Activated CD4-positive, alpha-beta T cell treated with anti-CD3 and anti-CD28 coated beads, Interleukin-2, amount 50 U/mL, for 1 hour (primary cell): ENCODE measurements around the gene TMUB2.

Experiments used
- DNase-seq: peaks from one replicate; pipeline ENCODE4 v3.0.0-alpha.2; 2020

Gene TMUB2

DNA sequence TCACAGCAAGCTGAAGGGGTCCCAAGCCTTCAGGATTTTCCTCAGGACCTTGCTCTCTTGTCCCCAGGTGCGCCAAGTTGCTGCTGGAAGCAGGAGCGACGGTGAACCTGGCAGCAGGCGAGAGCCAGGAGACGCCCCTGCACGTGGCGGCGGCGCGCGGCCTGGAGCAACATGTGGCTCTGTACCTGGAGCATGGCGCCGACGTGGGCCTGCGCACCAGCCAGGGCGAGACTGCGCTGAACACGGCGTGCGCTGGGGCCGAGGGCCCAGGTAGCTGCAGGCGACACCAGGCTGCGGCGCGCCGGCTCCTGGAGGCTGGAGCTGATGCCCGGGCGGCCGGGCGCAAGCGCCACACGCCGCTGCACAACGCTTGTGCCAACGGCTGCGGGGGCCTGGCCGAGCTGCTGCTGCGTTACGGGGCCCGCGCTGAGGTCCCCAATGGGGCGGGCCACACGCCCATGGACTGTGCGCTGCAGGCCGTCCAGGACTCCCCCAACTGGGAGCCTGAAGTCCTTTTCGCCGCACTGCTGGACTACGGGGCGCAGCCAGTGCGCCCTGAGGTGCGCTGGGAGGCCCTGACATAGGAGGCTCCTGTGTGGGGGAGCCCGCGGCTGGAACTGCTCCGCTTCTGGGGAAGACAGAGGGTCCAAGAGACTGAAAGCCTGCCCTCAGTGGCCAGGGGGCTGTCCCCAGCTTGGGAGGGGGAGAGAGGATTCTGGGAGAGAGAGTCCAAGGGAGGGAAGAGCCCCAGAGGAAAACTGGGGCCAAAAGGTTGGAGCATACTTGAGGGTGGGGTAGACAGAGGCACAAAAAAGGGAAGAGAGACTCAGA lies 9.9 kb upstream of the TMUB2 start:
- no peak for DNase-seq

DNA sequence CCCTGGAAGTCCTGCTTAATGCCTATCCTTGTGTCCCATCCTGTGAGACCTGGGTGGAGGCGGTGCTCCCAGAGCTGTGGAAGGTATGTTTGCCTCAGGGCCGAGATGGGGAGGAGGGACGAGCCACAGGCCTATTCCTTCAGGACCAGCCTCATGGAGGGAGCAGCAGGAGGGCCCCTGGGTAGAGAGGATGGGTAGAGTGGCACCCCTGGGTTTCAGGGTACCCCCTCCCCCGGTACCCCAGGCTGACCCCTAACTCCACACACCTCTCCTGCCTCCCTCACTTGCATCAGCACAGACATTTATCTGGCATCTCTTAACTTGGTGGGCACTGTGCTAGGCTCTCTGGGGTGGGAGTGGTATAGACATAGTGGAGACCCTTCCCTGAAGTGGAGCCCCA lies 9.1 kb upstream of the TMUB2 start:
- no peak for DNase-seq

DNA sequence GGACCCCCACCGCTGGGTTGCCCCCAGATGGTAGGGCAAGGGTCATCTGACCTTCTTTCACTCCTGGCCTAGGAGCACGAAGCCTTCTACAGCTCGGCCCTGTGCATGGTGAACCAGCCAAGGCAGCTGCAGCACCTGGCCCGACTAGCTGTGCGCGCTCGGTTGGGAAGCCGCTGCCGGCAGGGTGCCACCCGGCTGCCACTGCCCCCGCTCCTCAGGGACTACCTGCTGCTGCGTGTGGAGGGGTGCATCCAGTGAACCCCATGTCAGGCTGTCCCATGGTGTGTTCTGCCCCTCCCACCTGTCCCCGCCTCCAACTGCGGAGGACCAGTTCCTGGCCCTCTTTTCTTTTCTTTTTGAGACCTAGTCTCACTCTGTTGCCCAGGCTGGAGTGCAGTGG lies 8.6 kb upstream of the TMUB2 start:
- no peak for DNase-seq

DNA sequence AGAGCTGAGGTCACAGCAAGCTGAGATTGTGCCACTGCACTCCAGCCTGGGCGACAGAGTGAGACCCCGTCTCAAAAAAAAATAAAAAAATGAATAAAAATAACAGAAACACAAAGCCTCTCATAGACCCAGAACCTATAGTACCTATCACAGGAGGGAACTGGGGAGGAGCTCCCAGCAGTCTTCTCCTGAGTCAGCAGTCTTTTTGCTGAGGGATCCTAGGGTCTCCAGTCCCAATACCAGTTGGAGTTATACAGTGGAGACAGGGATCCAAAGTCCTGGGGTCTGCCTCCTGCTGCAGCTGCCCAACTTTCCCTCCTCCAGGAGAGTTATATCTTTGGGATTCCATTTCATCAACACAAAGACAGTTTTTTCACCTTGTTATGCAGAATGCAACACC lies 3.7 kb upstream of the TMUB2 start:
- DNase-seq, result no peak

DNA sequence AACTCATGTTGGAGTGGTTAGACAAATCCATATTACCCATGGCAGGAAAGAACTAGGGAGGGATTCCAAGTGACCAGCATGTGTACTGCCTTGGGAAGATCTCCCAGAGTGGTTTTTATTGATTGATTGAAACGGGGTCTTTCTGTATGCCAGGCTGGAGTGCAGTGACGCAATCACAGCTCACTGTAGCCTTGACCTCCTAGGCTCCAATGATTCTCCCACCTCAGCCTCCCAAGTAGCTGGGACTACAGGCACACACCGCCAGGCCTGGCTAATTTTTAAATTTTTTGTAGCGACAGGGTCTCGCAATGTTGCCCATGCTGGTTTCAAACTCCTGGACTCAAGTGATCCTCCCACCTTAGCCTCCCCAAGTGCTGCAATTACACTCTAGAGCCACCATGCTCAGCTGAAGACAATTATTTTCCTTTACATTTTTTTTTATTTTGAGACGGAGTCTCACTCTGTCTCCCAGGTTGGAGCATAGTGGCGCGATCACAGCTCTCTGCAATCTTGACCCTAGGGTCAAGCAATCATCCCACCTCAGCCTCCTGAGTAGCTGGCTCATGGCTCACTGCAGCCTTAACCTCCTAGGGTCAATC lies 2.5 kb upstream of the TMUB2 start:
- no peak for DNase-seq

DNA sequence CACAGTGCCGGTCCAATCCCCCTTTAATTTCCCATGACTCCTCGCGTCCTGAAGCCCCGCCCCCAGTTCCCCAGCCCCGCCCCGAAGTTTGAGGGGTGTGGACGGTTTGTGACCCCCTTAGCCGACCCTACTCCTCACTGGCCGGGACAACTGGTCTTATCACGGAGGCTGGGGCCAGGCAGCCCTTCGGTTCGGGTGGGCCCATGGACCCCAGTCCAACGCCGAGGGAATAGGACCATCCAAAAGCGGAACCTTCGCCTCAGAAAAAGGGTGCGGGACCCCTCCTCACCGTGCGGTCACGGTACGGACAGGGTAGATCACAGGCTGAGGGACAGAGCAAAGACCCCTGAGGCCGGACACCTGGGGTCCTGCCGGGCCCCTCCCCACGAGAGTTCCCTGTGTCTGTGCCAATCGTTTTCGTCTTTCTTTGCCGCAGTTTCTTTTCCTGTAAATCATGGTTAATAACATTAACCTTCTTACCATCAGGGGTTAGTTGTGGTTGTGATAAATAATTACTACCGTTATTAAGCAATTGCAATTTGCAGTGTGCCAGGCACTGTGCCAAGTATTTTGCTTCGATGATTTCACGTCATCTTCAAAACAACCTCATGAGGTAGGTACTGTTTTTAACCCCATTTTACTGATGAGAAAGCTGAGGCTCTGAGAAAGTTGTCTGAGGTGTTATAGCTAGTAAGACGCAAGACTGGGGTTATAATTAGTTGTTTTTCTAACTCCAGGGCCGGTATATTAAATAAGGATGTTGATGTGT lies 543 bp downstream of the TMUB2 start:
- DNase-seq, result peak; percentile 32

DNA sequence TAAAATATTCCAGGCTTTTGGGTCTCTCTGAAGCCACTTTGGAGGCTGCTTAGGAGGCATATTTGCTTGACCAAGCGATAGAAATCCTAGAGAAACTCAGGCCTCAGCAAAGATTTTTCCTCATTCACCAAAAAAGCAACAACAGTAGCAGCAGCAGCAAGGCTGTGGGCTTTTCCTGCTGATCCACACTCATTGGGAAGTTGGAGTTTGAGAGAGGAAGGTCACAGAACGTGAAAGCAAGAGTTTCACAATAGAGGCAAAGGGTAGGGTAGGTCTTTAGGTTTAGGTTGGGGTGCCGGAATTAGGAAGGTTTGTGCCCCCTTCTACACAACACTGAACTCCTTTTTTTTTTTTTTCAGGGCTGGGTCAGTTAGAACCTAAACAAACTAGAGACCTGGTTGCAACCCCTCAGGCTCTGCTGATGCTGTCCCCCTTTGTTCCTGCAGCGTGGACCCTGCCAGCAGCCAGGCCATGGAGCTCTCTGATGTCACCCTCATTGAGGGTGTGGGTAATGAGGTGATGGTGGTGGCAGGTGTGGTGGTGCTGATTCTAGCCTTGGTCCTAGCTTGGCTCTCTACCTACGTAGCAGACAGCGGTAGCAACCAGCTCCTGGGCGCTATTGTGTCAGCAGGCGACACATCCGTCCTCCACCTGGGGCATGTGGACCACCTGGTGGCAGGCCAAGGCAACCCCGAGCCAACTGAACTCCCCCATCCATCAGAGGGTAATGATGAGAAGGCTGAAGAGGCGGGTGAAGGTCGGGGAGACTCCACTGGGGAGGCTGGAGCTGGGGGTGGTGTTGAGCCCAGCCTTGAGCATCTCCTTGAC lies 2.0 kb downstream of the TMUB2 start:
- no peak for DNase-seq

DNA sequence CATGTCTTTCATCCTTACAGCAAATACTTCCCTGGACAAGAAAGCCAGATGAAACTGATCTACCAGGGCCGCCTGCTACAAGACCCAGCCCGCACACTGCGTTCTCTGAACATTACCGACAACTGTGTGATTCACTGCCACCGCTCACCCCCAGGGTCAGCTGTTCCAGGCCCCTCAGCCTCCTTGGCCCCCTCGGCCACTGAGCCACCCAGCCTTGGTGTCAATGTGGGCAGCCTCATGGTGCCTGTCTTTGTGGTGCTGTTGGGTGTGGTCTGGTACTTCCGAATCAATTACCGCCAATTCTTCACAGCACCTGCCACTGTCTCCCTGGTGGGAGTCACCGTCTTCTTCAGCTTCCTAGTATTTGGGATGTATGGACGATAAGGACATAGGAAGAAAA lies 3.7 kb downstream of the TMUB2 start:
- no peak for DNase-seq

DNA sequence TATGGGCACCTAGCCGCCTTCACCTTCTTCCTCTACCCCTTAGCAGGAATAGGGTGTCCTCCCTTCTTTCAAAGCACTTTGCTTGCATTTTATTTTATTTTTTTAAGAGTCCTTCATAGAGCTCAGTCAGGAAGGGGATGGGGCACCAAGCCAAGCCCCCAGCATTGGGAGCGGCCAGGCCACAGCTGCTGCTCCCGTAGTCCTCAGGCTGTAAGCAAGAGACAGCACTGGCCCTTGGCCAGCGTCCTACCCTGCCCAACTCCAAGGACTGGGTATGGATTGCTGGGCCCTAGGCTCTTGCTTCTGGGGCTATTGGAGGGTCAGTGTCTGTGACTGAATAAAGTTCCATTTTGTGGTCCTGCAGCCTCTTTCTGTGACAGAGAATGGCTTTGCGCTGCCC lies 4.6 kb downstream of the TMUB2 start:
- no peak for DNase-seq

DNA sequence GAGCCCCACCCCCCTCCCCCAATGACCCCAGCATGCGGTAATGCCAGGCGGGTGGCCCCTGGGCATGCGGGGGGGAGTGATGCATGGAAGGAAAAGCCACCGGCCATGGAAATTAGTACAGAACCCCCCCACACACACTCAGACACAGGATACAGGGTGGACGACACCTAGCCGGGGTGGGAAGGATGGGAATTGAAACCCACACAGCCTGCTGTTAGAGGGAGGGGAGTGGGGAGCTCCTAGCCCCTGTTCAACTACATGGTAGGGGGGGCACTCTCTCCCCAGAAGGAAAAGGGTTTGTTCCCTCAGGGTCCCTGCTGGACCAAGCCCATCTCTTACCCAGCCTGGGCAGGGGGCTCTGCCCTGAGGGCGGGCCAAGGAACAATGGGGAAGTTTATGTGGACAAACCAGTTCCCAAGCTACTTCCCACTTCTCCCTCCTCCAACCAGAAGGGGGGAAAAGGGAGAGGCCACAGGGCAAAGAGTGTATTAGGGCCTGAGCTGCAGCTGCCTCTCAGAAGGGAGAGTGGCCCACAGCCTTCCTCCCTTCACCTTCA lies 5.2 kb downstream of the TMUB2 start:
- DNase-seq, result no peak

DNA sequence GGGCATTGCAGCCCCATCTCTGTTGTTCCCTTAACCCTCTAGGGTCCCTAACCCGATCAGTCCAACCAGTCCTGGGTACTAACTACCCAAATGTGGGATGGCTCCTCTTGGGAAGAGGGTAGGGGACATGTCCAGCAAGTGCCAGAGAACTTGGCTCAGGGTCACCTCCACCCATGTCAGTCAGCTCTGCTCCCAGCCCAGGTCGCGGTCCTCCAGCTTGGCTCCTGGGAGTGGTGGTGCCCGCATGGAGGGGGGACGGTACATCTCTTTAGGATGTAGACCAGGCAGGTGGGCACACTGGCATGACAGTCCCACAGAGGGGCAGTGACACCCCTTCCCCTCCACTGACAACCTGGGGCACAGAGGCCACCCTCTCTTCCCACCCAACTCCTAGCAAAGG lies 6.0 kb downstream of the TMUB2 start:
- DNase-seq, result no peak

DNA sequence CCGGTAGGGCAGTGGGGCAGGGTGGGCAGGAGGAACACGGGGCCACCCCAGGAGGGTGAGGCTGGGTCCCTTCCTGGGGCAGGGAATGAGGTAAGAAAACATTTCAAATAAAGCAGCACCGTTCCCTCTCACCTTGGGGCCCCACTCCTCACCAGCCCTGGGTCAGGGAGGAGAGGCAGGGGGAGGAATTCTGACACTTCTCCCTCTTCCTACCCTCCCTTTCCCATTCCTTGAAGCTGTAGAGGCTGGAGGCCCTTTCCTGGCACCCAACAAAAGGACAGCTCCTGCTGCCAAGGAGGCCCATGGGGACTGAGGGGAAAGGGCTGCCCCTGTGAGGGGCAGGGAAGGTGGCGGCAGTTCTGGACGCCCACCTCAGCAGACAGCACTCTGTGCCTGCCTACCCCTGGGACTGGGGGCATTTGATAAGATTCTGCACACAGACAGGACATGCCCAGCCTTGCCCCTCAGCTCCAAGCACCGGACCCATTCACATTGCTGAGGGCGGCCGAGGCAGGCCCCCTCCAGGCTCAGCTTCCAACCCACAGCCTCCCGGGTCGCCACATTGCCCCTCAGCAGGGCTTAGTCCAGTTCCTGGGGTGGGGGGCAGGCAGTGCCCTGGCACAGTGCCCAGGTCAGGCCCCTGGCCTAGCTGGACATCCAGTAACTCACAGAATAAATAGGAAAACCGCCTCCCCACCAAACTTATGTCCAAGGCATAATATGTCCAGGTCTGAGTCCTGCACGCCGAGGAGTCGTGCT lies 6.7 kb downstream of the TMUB2 start:
- DNase-seq, result no peak

DNA sequence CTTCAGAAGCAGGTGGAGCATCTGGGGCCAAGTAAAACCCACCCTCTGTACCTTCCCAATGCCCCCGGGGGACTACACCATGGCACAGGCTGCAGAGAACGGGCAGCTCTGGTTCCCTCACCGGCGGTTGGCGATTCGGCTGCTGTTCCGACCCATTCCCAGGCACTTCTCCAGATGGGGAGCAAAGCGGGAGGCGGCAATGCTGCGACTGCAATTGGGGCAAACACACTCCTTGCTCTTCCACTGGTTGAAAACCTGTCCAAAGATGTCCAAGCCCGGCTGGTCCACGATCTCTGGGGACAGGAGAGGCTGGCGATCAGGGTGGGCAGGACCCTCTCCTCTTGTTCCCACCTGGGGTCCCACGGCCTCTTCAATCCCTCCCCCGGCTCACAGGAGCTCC lies 10.3 kb downstream of the TMUB2 start:
- DNase-seq, result no peak

DNA sequence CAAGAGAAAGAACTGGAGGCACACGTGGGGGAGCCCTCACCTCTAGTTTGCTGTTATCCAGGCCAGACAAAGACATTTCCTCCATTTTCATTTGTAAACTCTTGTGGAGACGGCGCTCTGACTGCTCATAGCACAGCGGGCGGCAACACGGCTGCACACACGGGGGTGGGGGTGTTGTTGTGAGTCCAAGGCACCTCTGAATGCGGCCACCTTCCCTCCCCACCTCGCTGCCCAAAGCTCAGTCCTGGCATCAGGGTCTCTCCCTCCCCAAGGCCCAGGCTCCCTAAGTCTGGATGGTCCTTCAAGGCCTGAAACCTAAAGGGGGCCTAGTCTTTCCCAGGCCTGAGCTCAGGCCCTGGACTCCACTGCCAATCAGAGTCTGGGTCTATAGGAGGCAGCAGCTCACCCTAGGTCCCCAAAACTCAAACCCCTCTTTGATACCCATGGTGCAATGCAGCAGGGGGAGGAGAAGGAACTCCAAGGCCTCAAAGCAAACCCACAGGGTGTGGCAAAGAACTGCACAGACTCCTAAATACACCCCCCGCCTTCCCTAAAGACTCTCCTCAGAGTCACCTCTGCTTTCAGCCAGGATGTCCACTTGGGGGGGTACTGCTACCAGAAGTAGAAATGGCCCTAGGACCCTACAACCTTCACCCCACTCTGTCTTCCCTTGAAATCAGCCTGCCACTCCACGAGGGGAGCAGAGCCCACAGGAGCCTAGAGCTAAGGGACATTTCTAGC lies 11.4 kb downstream of the TMUB2 start:
- DNase-seq, result peak; percentile 50

DNA sequence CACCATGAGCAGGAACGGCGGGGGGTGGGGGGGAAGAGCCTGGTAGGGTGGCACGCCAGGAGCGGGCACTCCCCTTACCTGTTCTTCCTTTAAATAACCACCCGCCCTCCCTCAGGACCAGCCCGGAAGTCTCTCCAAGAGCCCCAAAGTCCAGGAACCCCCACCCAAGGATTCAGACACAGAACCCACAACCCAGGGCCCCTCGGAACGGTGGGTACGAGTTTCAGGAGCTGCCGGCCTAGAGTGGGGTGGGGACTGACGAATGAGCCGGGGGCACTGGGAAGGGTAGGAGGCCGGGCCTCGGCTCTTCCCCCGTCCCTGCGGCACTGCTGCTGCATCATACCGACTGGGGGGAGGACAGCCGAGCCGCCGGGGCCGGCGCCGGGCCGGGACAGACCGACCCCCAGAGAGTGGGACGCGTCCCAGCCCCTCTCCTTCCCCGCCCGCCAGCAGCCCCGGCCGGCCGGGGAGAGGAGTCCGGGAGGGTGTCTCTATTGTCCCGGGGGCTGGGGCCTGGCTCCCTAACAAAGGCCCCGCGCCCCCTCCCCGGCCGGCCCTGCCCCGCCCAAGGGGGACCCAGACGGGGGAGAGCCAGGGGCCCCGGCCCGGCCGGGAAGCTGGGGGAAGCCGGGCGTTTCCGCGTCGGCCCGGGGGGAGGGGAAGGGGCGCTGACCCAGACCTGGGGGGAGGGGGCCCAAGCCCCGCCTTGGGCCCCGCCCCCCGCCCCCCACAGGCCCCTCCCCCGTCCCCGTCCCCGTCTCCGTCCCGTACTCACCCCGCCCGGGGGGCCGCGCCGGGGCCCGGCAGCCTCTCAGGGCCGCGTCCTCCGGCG lies 12.2 kb downstream of the TMUB2 start:
- peak; percentile 45 for DNase-seq

DNA sequence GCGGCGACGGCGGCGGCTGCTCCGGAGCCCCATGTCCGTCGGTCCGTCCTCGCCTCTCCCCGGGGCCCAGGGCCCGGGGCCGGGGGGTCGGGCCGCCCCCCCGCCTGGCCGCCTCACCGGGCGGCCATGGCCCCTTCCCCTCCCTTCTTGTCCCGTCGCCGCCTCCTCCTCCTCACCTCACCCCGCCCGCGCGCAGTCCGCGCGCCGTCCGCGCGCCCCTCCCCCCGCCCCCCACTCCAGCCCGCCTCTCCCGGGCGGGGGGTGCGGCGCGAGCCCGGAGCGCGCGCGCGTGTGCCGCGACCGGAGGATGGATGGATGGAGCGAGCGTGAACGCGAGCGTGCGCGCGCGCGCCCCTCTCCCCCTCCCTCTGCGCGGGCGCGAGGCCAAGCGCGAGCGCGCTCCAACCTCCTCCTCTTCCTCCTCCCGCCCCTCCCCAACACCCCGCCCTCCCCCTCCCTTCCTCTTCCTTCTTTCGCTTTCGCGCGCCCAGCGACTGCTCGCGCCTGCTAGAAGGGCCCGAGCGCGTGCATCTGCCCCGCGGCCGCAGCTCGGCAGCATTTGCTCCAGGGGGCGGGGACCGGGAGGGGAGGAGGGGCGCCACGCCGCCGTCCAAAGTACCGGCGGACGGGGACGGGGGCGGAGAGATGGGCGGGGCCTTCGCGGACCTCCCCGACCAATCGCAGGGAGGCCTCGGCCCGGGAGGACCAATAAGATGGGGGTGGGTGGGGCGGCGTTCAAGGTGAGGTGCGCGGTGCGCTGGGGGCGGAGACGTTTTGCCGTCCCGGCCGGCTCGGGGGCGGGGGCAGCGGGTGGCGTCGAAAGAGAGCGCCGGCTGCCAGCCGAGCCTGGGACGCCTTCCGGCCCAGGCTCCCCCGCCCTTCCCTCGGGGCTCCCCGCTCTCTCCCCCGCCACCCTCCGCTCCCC lies 13.0 kb downstream of the TMUB2 start, which contains the start of gene ATXN7L3:
Gene ATXN7L3, minus strand, starts transcription at position 332 of the 925 bp plus-strand sequence. CDS start 1,814 bp downstream, outside the sequence.
- DNase-seq, result peak; percentile 100

DNA sequence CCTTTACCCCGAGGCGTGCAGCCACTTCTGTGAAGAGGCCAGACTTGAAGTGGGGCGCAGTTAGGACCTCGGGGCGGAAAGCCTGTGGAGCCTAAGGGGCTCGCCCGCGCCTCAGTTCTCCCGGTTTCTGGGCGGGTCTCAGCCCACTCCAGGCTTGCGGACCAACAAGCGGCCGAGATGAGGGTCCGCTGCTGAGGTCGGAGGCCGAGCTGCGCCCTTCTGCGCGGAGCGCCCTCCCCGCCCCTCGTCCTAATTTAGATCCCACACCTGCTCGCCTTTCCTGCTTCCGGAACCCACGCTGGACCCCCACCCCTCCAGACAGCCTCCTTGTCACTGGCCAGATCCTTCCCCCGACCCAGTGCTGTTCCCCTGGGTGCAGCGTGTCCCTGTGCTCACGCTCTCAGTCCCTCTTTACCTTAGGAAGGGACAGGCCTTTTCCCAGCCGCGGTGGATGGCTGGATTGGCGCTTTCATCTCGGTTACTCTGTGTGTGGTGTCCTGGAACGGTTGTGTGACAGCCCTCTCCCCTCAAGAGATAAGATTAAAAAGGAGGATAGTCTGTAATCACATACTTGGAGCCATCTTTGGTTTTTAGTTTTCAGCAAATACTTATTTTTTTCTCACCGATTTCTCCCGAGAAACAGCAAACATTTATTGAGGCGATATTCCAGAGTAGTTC lies 13.8 kb downstream of the TMUB2 start:
- DNase-seq, result no peak

DNA sequence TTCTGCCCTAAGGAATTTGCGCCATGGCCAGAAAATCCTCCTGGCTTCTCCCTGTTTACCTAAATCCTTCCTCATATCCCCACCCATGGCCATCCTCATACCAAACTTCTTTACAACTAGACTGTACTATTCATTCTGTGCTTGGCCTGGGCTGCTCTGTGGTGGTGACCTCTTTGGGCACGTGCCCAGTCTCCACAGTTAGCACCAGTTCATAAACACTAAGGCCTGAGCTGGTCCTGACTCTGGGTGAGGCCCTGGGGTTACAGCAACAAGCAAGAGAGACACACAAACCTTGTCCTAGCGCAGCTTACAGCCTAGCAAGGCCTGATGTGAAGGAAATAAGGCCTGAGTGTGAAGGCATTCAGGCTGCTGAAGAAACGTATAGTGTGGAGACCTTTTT lies 16.0 kb downstream of the TMUB2 start:
- DNase-seq, result no peak
